Measurements from ENCODE around the gene IFNAR2.

Gene IFNAR2

GRCh38 chr21:33270986-33271385 is 41.2 kb downstream of the IFNAR2 start:
- no peak for DNase-seq

- DNase-seq, result no peak
Observed at GRCh38 chr21:33273044-33273443, 43.3 kb downstream of the IFNAR2 start.

- no peak for DNase-seq
Observed at GRCh38 chr21:33278721-33279120, 49.0 kb downstream of the IFNAR2 start.

GRCh38 chr21:33279330-33279820 is 49.6 kb downstream of the IFNAR2 start:
- DNase-seq, result no peak
